ENCODE measurements around the gene RCVRN.

Gene RCVRN

DNA sequence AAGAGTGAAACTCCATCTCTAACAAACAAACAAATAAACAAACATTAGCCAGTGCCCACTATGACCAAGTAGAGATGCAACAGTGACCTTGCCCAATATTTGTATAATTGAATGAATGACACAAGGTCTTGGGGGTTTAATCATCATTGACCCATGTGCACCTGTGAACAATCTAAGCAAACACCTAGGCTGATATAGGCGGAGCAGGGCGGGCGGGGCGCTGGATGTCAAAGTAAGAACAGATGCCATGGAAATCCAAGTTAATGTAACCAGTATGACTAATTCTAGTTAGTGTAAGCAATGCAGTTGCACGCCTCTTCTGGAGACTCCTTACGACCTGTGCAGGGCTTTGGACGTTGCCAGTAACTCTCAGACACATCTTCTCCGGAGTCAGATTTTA, 17.6 kb downstream of the RCVRN start:
- Histone ChIP-seq H3K4me3 (ENCODE audit: low read depth, low read length) (no peak overlapping the region), H3K4me1 (ENCODE audit: control insufficient read depth, insufficient read depth, low read length) (no peaks in the 10 kb centered on the region), H3K9me3 (ENCODE audit: control insufficient read depth, insufficient read depth, low read depth, low read length) (no peaks in the 10 kb centered on the region), H3K36me3 (ENCODE audit: control insufficient read depth in 2 of 2, insufficient read depth in 1 of 2, low read length in 2 of 2) (no peaks in the 10 kb centered on the region), H3K27ac (ENCODE audit: extremely low read depth, low read depth, low read length) (no peak overlapping the region)
- ChIA-PET POLR2A (no interaction called here), CTCF (interaction anchor here (0.6 to 1.8 kb wide), 2 partner anchors 84 to 161 kb away, joined by 7 to 8 read pairs; no protein-coding TSS in a partner anchor)
- no peak for TF ChIP-seq ZNF596 (tag by site-specific recombination; IDR thresholded peaks at IDR 0.05)
- TF ChIP-seq ZBTB10 (tag by site-specific recombination; IDR thresholded peaks at IDR 0.05) = no peak
- TF ChIP-seq ZNF148 (tag by site-specific recombination; IDR thresholded peaks at IDR 0.05; ENCODE audit: borderline replicate concordance) = no peak
- no peak for TF ChIP-seq ZNF169 (tag by site-specific recombination; IDR thresholded peaks at IDR 0.05)
- no peak for TF ChIP-seq TRIM28 (IDR thresholded peaks at IDR 0.05; ENCODE audit: borderline replicate concordance, low read length)
- TF ChIP-seq SETDB1 (IDR thresholded peaks at IDR 0.05; ENCODE audit: insufficient read length, low read length) = no peak
- no peak for TF ChIP-seq GLI4 (tag by site-specific recombination; IDR thresholded peaks at IDR 0.05)
- no peak for TF ChIP-seq YY2 (tag by site-specific recombination; IDR thresholded peaks at IDR 0.05)
- no peak for TF ChIP-seq ZNF404 (tag by site-specific recombination; IDR thresholded peaks at IDR 0.05)
- TF ChIP-seq ZNF146 (tag by site-specific recombination; IDR thresholded peaks at IDR 0.05) = no peak
- TF ChIP-seq ZNF155 (tag by site-specific recombination; IDR thresholded peaks at IDR 0.05) = no peak

GRCh38 chr17:9886141-9886930, 18.7 kb downstream of the RCVRN start:
- H3K4me1 ChIP-seq (ENCODE audit: control insufficient read depth, insufficient read depth, low read length) = no peaks in the 10 kb centered on the region
- POLR2A ChIA-PET = no interaction called here
- CTCF ChIA-PET = interaction anchor here (0.6 to 0.7 kb wide), 3 partner anchors 19 to 1476 kb away, joined by 3 read pairs; no protein-coding TSS in a partner anchor
- H3K9me3 ChIP-seq (ENCODE audit: control insufficient read depth, insufficient read depth, low read depth, low read length) = no peaks in the 10 kb centered on the region
- H3K27ac ChIP-seq (ENCODE audit: extremely low read depth, low read depth, low read length) = no peak overlapping the region
- H3K4me3 ChIP-seq (ENCODE audit: low read depth, low read length) = no peak overlapping the region
- no peaks in the 10 kb centered on the region for H3K36me3 ChIP-seq (ENCODE audit: control insufficient read depth in 2 of 2, insufficient read depth in 1 of 2, low read length in 2 of 2)
- TF ChIP-seq HOXC10 (CRISPR knock-in tag; IDR thresholded peaks at IDR 0.05) (no peak), INSM2 (tag by site-specific recombination; IDR thresholded peaks at IDR 0.05) (no peak), SALL2 (tag by site-specific recombination; IDR thresholded peaks at IDR 0.05; ENCODE audit: borderline replicate concordance) (no peak), ZNF416 (tag by site-specific recombination; IDR thresholded peaks at IDR 0.05) (no peak)
